ENCODE measurements around the gene STAT5B.
"Not testable (repeated sequence)": the region's sequence is repeated elsewhere in the genome, so short reads cannot be mapped to it uniquely, and the experiment has no call there.

STAT5B gene

DNA sequence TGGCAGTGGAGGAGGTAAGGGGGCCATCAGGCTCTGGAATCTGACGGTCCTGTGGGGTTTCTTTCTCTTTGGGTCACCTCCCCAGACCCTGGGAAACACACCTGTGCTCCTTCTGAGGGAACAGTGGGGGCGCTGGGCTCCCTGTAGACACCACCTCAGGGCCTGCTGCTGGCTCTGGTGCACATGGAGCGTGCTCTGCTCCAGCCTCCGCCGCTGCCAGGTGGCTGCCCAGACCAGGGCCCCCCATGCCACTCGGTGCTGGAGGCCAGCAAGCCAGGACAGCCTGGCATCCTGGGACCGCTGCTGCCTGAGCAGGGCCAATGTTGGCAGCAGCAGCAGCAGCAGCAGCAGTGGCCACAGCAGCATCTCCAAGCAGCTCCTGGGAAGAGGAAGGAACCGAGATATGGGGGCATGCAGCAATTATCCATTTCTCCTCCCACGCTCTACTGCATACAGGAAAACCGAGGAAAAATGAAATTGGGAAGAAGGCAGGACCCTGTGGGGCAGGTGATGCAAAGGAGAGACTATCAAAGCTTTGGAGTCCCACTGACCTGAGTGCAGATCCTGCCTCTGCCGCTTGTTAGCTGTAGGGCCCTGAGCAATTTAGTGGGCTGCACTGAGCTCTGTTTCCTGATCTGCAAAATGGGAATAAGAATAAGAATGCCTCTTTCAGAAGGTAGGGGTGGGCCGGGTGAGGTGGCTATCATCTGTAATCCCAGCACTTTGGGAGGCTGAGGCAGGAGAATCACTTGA is 82.8 kb downstream of the STAT5B start:
- DNase-seq (ENCODE audit: low spot score): no peak

GRCh38 chr17:42192189-42193126 is 83.7 kb downstream of the STAT5B start:
- no peak for DNase-seq (ENCODE audit: low spot score)

- DNase-seq (ENCODE audit: low spot score): no peak
These were observed 84.9 kb downstream of the STAT5B start for GRCh38 chr17:42191275-42191608.

DNA sequence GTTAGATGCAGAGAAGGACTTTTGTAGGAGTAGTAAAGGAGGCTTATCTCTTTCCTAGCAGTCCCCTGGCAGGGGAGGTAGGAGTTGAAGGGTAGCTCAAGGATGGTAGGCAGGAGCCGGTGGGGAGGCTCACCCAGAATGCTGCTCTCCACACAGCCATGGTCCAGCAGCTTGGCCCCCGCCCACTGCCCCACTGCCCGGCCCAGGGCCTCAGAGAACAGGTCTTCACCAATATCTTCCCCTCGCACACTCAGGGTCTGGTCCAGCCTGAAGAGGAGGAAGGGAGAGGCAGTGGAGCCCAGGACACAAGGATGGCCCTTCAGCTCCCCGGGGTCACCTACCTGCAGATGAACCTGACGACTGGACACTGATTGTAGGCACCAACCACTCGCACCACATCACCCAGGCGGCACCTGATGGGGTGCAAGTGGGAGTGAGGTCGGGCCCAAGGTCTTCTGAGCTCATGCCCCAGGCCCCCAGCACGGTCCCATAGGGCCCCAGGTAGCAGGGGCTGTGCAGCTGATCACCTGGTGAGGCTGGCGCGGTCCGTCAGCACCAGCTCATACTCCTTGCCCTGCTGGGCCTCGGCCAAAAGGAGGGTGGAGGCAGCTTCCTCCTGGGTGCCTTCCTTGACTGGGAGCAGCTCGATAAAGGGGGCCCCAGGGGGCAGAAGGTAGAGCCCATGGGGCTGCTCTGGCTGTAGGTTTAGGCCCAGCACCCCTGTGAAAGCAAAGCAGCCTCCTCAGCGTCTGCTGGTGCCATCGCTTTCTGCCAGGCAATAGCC is 85.5 kb downstream of the STAT5B start:
- no peak for DNase-seq (ENCODE audit: low spot score)

GRCh38 chr17:42189651-42189965 is 86.6 kb downstream of the STAT5B start:
- no peak for DNase-seq (ENCODE audit: low spot score)

DNA sequence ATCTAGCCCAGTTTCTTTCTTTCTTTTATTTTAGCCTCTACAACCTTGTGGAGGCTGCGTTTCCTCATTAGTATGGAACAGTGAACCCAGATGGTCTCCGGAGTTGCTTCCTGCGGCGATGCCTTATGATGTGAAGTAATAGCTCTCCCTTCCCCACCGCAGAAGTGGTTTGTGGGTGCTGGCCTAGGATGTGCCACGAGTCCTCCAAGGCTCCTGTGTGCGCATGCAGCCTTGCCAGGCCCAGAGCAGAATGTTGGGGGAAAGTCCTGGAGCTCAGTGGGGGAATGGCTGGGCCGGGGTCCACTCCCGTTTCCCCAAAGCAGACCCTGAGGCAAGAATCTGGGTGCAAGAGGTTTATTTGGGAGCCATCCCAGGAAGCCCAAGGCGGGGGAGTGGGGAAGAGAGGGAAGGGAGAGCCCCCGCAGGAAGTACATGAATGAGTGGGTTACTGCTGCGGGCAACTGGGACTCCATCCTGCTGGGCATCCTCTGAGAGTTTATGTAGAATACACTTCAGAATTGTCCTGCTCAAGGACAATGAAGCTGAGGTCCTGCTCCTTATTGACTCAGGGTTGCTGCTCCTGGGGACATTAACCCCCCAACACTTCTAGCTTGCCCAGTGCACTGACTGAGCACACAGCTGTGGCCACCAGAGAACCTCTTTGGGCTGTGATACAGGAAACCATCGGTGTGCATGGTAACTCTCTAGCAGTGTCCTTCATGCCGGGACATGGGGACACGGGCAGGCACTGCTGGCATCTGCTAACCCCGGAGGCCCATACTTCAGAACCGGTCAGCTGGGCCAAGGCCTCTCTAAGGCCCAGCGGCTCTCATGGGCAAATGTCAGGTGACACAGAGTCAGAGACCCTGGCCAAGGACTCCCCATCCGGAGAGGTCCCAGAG is 87.2 kb downstream of the STAT5B start:
- no peak for DNase-seq (ENCODE audit: low spot score)

DNA sequence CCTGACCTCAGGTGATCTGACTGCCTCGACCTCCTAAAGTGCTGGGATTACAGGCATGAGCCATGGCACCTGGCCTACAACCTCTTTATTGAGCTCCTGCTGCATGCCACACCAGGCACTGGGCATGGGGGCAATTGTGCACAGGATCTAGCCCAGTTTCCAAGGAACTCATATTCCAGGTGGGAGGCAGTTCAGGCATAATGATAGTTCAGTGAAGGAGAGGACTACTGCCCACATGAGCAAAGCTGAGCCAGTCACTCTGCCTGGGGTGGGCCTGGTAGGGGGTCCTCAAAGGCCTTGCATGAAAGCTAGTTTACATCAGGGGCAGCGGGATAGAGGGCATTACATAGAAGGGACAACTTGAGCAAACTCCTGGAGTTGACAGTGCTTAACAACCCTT is 88.4 kb downstream of the STAT5B start:
- DNase-seq (ENCODE audit: low spot score): no peak

DNA sequence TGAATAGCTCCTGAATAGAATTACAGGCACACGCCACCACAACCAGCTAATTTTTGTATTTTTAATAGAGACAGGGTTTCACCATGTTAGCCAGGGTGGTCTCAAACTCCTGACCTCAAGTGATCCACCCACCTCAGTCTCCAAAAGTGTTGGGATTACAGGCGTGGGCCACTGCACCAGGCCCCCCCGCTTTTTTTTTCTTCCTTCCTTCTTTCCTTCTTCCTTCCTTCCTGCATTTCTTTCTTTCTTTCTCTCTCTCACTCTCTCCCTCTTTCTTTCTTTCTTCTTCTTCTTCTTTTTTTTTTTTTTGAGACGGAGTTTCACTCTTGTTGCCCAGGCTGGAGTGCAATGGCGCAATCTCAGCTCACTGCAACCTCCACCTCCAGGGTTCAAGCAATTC is 90.0 kb downstream of the STAT5B start:
- not testable (repeated sequence) for DNase-seq (ENCODE audit: low spot score)

DNA sequence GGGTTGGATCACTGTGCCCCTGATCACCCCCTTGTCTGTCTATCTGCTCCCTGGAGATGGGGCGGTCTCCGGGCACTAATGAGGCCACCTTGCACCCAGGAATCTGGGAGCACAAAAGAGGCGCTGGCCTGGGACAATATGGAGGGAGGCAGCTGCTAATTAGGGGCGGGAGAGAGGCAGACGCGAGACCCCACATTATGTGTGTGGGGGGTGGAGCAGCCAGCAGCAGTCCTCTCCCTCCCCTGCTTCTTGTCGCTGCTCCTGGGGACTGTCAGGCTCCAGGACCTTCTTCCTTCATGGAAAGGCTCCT is 90.6 kb downstream of the STAT5B start:
- no peak for DNase-seq (ENCODE audit: low spot score)

DNA sequence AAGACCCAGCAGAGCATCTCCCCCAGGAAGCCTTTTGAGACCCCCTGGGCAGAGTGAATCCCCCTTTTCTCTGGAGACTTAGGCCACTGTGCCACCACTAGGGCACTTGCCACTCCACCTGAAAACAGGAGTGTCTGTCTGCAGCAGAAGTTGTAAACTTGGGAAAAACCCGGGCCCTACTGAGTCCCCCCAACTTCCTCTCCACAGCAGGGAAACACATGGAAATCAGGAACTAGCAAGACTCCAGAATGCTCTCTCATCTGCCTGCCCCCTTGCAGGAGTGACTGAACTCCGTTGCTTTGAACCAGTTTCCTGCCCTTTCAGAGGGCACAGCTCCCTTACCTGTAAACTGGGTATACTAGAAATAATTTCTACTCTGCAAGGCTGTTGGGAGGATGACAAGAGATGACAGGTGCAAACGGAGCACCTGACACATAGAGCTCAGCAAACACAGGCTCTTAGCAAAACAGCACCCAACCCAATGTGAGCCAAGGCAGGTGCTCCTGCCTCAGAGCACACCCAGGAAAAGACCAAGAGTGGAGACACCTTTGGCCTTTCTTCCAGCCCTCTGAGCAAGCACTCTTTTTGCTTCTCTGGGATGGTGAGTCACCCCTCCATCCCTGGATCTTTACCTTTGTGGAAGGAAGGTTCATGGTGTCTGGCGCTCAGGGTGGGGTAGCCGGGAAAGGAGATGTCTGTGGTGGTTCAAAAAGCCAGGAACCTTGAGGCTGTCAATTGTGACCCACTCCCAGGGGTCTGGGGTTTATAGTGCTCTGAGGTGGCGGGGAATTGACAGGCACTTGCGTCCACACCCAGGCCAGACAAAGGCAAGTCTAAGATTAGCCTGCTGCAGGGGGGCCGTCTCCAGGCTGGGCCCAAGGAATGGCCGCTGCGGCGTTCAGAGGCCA is 91.2 kb downstream of the STAT5B start, which contains the start of gene HCRT:
HCRT (minus strand) TSS at position 740 of the 908 bp plus-strand sequence; CDS start at position 653, 87 bp downstream.
- DNase-seq (ENCODE audit: low spot score): no peak

DNA sequence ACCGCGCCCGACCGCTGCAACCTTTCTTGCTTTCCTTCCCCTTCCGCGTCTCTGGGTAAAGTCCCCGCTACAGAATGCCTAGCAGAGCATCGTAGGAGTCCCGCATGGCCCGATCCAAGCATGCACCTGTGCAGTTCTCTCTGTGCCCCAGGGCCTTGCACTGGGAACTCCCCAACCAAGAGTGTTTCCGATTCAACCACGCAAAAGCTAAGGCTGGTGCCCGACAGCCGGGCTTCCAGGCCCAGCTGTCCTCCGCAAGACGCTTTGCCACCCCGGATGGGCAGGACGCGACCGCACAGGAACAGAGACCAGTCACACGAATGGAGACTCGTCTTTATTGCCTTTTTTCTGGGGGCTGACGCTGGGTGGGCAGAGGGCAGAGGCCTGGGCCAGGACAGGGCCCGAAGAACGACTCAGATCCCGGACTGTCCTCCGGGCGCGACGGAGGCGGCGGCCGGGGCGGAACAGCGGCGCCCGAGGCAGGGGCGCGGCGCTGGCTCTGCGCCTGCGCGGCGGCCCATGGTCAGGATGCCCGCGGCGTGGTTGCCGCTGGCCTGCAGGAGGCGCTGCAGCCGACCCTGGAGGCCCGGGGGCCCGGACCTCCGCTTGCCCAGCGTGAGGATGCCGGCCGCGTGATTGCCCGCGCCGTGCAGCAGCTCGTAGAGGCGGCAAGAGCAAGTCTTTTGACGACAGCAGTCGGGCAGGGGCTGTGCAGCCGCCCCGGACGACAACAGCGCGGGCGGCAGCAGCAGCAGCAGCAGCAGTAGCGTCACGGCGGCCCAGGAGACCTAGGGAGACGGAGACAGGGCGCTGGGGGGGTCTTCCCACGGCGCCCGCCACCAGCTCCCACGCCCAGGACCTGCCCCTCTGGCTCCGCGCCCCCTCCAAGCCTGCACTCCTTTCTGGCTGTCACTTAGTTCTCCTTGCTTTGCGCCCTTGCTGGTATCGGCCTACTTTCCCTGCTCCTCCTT is 92.2 kb downstream of the STAT5B start:
- peak; percentile 91 for DNase-seq (ENCODE audit: low spot score)

GRCh38 chr17:42182927-42183734 is 93.1 kb downstream of the STAT5B start:
- peak; percentile 25 for DNase-seq (ENCODE audit: low spot score)

GRCh38 chr17:42181851-42182207 is 94.4 kb downstream of the STAT5B start:
- no peak for DNase-seq (ENCODE audit: low spot score)

DNA sequence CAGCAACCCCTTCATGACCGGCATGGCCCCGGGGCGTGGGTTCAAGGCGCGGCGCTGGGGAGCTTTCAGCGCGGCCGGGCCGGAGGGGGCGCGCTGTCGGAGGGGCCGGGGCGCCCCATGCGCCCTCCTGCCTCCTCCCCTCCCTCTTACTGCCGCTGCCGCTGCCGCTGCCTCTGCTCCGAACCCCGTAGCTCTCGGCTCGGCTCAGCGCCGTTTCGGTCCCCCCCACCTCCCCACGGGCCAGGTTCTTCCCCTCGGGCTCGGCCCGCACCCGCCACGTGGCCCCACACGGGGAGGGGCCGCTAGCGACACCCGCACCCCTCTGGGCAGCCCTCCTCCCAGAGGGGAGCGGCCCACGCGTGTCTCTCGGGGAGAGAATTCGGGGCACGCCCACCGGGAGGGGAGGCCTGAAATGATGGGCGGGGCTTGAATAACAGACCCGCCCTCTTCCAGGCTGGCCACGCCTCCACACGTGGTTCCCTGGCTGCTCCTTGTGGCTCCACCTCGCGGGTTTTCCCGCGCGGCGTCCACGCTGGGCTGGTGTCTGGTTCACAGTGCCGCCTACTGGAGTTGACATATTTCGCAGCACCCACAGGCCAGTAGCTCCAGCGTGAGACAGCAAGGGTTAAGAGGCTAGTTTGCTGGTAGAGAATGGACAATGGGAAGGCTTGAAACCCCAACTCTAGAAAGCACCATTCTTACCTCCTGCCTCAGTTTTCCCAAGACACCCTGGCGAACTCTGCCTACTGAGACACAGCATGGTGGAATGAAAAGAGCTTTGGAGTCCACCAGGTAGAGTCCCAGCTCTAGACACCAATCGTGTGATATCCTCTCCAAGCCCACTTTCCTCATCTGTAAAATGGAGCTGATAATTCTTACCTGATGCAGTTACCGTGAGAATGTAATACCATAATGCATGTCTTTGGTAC is 95.0 kb downstream of the STAT5B start, which contains the start of gene KCNH4:
KCNH4 (minus strand) TSS at position 221 of the 929 bp plus-strand sequence; CDS start at position 24, 197 bp downstream.
- DNase-seq (ENCODE audit: low spot score): peak; percentile 75

- no peak for DNase-seq (ENCODE audit: low spot score)
These were observed 95.7 kb downstream of the STAT5B start for GRCh38 chr17:42180411-42180921.

DNA sequence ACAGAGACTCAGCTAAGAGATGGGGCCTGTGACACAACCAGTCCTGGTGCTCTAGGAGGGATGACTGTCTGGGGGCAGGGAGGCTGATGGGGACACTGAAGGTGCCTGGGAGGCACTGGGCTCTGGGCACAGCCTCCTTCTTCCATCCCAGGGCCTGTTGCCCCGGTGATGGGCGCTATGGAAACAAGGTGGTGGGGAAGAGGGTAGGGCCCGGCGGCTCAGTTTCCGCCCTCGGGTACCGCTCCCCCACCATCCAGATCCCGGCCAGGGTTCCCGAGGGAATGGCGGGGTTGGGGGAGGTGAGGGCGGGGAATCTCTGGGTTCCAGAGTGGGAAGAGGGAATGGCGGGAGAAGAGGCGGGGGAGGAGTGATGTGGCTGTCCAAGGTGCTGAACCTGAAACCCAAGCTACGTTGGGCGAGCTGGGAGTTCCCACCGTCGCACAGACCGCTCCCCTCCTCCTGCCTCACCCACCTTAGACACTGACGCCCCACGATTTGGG is 96.2 kb downstream of the STAT5B start:
- DNase-seq (ENCODE audit: low spot score): peak; percentile 62

GRCh38 chr17:42179335-42179734 is 96.9 kb downstream of the STAT5B start:
- DNase-seq (ENCODE audit: low spot score): no peak

All from AG08395 (cell line).